Mesothelial cell of epicardium (in vitro differentiated cells): ENCODE results near the gene ANK3. TPM values are rescaled to one million over a fixed set of nuclear protein-coding genes. Genes with fewer than 3 reads are reported as not detected.
A peak's percentile ranks its signal among the peaks of the same experiment; 100 is the strongest.

Experiments
- DNase-seq, 2 experiments: peaks; one replicate each; pipeline ENCODE4 v3.0.0; 2021; ENCODE audit warnings: low spot score in 2 of 2; ENCODE audit not compliant: unreplicated experiment in 2 of 2
- H3K27ac Mint-ChIP-seq: 2 replicates; pipeline ENCODE4 v1.8.0; 2021; ENCODE audit warnings: mixed read lengths
- H3K27me3 Mint-ChIP-seq: 2 replicates; pipeline ENCODE4 v1.8.0; 2021; ENCODE audit warnings: low read depth, mixed read lengths
- H3K36me3 Mint-ChIP-seq: 2 replicates; pipeline ENCODE4 v1.8.0; 2021; ENCODE audit warnings: mixed read lengths
- H3K4me1 Mint-ChIP-seq: 2 replicates; pipeline ENCODE4 v1.8.0; 2021; ENCODE audit warnings: mixed read lengths
- H3K4me3 Mint-ChIP-seq: 2 replicates; pipeline ENCODE4 v1.8.0; 2021; ENCODE audit warnings: mild to moderate bottlenecking, moderate library complexity, mixed read lengths
- H3K9me3 Mint-ChIP-seq: 2 replicates; pipeline ENCODE4 v1.8.0; 2021; ENCODE audit warnings: mixed read lengths
- total RNA-seq: library from RNA; stranded (reverse); gene quantifications from 3 replicates; pipeline ENCODE4 v1.2.1, GENCODE V29; 2021
- TF ChIP-seq, protein P1 (sequence below): fragments of 200-600 bp; sonication (generic); IDR thresholded peaks from one replicate; pipeline ENCODE4 v1.5.0; 2021; ENCODE audit warnings: antibody characterized with exemption; ENCODE audit not compliant: unreplicated experiment

Gene ANK3
- total RNA-seq, 1 donor from 2014 or later, result 242 TPM

DNA sequence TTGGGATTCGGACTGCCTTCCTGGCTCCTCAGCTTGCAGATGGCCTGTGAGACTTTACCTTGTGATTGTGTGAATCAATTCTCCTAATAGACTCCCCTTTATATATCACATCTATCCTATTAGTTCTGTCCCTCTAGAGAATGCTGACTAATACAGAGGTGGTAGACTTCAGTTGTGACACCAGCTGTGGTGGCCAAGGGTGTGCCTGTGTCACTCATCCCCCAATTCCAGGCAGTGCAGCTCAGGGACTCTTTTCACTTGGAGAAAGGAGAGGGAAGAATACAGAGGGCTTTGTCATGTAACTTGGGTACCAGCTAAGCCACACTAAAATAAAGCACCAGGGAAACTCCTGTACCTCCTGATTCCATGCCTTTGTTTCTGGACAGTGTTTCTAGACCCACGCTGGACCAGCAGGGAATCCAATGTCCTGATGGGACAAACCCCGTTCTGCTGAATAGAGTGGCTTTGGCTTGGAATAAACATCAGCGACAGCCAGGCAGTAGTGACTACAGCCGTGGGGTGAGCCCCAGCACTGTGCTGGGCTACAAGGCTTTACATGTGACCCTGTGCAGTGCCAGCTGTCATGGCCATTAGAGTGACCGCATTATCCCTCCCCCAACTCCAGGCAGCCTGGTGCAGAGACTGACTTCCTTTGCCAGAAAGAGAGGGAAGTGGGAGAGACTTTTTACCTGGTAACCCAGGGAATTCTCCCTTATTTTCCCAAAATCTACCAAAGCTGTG is 233.6 kb downstream of the ANK3 start:
- no peaks in the 10 kb centered on the region for H3K4me1 Mint-ChIP-seq
- no peak overlapping the region for H3K27ac Mint-ChIP-seq
- no peak overlapping the region for H3K4me3 Mint-ChIP-seq
- TF ChIP-seq, protein P1, sequence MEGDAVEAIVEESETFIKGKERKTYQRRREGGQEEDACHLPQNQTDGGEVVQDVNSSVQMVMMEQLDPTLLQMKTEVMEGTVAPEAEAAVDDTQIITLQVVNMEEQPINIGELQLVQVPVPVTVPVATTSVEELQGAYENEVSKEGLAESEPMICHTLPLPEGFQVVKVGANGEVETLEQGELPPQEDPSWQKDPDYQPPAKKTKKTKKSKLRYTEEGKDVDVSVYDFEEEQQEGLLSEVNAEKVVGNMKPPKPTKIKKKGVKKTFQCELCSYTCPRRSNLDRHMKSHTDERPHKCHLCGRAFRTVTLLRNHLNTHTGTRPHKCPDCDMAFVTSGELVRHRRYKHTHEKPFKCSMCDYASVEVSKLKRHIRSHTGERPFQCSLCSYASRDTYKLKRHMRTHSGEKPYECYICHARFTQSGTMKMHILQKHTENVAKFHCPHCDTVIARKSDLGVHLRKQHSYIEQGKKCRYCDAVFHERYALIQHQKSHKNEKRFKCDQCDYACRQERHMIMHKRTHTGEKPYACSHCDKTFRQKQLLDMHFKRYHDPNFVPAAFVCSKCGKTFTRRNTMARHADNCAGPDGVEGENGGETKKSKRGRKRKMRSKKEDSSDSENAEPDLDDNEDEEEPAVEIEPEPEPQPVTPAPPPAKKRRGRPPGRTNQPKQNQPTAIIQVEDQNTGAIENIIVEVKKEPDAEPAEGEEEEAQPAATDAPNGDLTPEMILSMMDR, result no peak
- peaks cover 42% of the 10 kb centered on the region for H3K36me3 Mint-ChIP-seq
- peaks cover 18% of the 10 kb centered on the region for H3K9me3 Mint-ChIP-seq
- no peak for DNase-seq
- no peaks in the 10 kb centered on the region for H3K27me3 Mint-ChIP-seq

DNA sequence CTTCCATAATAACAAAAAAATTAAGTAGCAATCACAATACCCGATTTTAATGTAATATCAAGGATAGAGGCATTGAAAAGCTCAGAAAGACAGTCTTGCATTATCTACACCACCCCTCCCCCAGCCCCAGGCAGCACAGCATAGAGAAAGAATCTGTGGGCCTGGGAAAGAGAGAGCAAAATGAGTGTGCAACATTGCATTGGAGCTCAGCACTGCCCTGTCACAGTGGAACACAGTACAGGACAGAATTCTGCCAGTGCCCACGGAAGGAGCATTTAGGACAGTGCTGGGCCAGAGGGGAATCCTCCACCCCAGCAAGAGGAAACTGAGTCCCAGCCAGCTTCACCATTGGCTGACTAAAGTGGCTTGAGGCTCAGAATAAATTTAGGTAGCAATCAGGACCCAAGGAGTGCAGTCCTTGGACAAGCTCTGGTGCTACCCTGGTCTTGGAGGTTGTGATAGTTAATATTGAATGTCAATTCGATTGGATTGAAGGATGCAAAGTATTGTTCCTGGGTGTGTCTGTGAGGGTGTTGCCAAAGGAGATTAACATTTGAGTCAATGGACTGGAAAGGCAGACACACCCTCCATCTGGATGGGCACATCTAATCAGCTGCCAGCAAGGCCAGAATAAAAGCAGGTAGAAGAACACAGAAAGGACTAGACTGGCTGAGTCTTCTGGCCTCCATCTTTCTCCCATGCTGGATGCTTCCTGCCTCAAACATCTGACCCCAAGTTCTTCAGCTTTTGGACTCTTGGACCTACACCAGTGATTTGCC is 234.4 kb downstream of the ANK3 start:
- no peak overlapping the region for H3K27ac Mint-ChIP-seq
- H3K36me3 Mint-ChIP-seq, result peaks cover 39% of the 10 kb centered on the region
- H3K27me3 Mint-ChIP-seq, result no peaks in the 10 kb centered on the region
- DNase-seq, result no peak
- TF ChIP-seq, protein P1, result no peak
- H3K9me3 Mint-ChIP-seq, result peaks cover 14% of the 10 kb centered on the region
- no peak overlapping the region for H3K4me3 Mint-ChIP-seq
- H3K4me1 Mint-ChIP-seq, result peaks cover under 1% of the 10 kb centered on the region

DNA sequence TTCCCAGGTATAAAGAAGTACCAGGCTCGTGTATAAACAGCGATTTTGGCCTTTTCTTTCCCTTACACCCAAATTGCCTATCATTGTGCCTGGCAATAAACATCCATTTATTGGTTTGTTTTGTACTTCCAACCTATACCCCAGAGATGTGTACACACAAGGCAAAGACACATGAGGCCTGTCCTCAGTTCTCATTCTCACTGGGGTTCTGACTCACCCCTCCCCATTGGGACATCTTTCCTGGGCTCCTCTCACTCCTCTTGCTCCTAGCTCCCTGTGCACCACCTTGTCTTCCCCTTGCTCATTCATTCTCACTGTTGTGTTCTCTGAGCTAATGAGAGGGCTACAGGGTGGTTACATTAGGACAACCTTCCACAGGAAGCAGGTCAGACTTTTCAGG is 240.7 kb downstream of the ANK3 start:
- no peak for DNase-seq
- TF ChIP-seq, protein P1, result no peak
- Mint-ChIP-seq H3K4me3 (no peak overlapping the region), H3K27ac (peak overlapping the region; percentile 81), H3K4me1 (peaks cover 36% of the 10 kb centered on the region), H3K27me3 (no peaks in the 10 kb centered on the region), H3K9me3 (peaks cover 13% of the 10 kb centered on the region), H3K36me3 (peaks cover 36% of the 10 kb centered on the region)

DNA sequence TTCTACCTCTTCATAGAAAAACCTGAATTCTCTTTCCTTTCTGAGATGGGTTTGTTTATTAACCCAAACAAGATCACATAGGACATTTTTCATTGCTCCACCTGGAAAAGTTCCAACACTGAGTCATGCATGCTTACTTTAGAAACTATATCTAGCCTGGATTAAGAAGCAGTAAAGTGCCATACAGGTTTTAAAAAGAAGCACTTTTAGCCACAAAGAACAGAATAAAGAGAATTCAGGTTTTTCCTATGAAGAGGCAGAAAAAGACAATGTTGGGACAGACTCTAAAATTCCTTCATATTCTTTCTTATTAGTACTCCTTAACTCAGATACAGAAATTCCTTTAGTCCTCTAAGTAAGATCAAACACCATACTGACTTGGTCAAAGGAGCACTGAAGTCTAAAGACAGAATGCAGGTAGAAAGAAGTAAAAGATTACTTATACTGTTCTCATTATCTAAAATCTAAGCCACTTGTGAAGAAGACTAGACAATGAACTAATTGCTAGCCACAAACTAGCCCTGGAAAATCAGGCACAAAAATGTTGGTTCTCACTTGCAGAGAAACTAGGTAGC is 241.3 kb downstream of the ANK3 start:
- H3K4me3 Mint-ChIP-seq, result no peak overlapping the region
- H3K27ac Mint-ChIP-seq, result peak overlapping the region; percentile 81
- DNase-seq, result no peak
- peaks cover 36% of the 10 kb centered on the region for H3K4me1 Mint-ChIP-seq
- H3K9me3 Mint-ChIP-seq, result peaks cover 13% of the 10 kb centered on the region
- peaks cover 38% of the 10 kb centered on the region for H3K36me3 Mint-ChIP-seq
- TF ChIP-seq, protein P1, result no peak
- no peaks in the 10 kb centered on the region for H3K27me3 Mint-ChIP-seq

DNA sequence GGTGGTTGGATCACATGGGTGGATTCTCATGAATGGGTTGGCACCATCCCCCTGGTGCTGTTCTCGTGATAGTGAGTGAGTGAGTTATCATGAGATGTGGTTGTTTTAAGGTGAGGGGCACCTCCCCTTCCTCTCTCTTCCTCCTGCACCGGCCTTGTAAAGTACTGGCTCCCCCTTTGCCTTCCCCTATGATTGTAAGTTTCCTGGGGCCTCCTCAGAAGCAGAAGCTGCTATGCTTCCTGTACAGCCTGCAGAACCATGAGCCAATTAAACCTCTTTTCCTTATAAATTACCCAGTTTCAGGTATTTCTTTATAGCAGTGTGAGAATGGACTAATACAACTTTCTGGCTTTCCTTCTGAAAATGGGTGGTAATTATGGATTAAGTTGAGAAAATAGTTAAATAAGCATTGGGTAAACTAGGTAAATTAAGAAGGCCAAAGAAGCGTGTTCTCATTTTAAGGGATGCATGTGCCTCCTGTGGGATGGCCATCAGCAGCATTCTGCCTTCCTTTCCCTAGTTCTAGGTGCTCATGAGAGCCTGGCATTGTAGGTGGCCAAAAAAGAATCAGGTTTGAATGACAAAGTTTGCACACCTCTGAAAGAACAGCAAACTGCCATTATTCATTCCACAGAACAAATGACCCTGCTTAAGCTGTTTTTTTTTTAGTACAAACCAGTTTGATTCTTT is 242.0 kb downstream of the ANK3 start:
- H3K9me3 Mint-ChIP-seq, result peaks cover 13% of the 10 kb centered on the region
- TF ChIP-seq, protein P1, result no peak
- H3K27me3 Mint-ChIP-seq, result no peaks in the 10 kb centered on the region
- peaks cover 32% of the 10 kb centered on the region for H3K36me3 Mint-ChIP-seq
- no peak for DNase-seq
- peak overlapping the region; percentile 81 for H3K27ac Mint-ChIP-seq
- H3K4me1 Mint-ChIP-seq, result peaks cover 36% of the 10 kb centered on the region
- no peak overlapping the region for H3K4me3 Mint-ChIP-seq
